GM19324 (cell line): ENCODE data around the gene ZNF516.

ENCODE experiments used
- ATAC-seq: cut with Tn5 transposase; IDR thresholded peaks from one replicate; pipeline ENCODE4 v1.9.1; 2021; ENCODE audit warnings: mild to moderate bottlenecking, moderate library complexity; ENCODE audit not compliant: unreplicated experiment, low FRiP score

ZNF516 gene

GRCh38 chr18:76426737-76427305, 68.2 kb downstream of the ZNF516 start:
- ATAC-seq, result no peak

DNA sequence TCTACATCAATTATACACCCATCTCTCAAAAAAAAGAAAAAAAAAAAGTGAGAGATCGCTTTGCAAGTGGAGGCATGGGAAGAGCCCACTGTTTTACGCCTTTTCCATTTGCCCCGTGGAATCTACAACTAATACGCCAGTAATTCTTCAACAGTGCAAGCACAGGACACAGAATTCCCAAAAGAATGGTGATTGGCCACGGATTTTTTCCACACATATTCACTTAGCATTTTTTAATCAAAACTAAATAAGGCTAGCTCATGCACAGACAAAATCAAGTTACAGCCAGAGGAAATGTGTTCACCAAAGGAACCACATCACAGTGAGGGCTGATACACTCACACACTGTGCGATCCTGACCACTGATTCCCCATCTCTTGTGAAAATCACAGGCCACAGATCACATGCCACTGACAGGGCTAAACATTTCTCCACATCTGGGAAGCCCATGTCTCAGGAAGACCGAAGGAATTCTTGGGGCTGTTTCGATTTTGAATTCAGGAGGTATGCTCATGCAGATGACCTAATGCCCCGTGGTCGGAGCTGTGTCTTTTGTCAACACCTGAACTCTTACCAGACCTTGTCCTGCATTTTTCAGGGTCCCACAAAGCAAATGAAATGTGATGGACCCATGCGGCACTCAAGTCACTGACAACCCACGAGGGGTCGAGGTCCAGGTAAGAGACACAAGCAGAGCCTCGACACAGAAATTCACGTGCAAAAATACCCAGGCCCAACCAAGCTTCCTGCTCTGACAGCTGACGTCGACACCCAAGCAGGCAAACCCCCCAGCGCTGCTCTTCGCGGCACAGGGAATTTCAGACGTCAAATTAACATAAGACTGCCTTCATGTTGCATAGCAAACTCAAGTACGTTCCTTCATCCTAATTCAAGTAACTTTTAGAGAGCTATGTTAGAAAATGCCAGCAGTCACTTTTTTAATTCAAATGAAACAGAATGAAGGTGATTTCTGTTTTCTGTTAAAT, 69.6 kb downstream of the ZNF516 start:
- ATAC-seq, result no peak

GRCh38 chr18:76422838-76423237, 72.2 kb downstream of the ZNF516 start:
- ATAC-seq, result no peak

DNA sequence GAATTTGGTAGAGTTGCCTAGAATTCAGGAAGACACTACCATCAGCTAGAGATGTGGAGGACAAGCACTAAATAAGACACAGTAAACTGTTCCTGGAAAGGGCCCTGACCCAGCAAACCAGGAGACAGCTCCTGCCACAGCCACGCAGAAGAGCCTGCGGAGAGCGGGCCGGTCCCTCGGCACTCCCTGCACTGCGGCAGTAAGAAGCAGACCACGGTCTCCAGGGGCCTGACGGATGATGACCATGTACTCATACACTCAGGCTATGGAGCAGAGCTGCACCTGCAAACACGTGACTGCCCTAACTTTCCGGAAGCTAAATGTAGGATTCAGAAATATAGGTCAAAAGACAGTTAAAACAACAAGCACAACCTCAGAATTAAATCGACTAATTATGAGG, 72.9 kb downstream of the ZNF516 start:
- no peak for ATAC-seq

DNA sequence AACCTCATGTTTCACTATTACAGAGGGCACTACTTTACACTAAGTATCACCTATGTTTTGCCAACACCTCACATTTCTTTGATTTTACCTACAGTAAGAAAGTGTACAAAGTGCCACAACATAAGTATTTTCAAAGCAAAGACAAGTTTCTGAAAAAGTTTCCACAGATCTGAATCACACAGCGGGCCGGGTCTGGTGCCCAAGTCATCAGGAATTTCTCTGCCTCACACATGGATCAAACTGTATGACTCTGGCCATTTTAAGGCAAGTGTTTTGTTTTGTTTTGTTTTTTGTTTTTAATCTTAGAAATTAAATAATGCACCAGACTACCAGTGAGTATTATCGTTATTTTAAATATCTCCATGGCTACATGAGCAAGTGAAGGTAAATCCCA, 73.4 kb downstream of the ZNF516 start:
- ATAC-seq, result no peak

- ATAC-seq, result no peak
These were observed 74.0 kb downstream of the ZNF516 start for GRCh38 chr18:76420898-76421684.

DNA sequence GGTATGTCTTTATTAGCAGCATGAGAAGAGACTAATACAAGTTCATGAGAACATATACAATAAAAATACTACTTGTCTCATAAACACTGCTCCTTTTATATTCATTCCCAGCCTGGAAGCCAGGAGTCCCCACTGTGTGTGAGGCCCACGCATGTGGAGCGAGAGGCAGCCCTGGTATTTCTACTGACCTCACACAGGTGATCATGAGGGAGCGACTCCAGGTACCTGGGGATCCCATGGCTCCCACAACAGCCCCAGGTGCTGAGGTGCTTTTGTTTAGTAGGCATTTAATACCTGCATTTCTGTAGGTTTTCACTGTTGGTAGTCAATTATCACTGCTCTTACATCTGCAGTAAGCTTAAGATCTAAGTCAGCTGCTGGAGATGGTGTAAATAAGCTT, 75.2 kb downstream of the ZNF516 start:
- no peak for ATAC-seq

DNA sequence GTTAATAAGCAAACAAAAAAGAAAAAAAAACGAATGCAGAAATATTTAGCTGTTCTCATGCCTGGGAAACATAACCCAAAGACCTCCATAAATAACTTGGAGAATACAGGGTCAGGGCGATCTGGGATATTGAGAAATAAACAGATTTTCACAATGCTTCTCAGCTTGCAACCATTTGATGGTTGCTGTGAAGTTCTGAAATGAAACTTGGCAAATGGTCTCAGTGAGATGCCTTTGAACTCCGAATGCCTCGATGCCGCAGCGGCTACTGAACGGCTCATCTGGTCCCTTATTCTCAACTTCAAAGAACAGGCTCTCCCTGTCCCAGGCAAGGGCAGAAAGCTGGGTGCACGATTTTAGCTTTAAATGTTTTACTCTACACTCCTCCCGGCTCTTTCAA, 78.1 kb downstream of the ZNF516 start:
- ATAC-seq, result no peak

- ATAC-seq, result no peak
These were observed 80.0 kb downstream of the ZNF516 start for GRCh38 chr18:76414936-76415621.

DNA sequence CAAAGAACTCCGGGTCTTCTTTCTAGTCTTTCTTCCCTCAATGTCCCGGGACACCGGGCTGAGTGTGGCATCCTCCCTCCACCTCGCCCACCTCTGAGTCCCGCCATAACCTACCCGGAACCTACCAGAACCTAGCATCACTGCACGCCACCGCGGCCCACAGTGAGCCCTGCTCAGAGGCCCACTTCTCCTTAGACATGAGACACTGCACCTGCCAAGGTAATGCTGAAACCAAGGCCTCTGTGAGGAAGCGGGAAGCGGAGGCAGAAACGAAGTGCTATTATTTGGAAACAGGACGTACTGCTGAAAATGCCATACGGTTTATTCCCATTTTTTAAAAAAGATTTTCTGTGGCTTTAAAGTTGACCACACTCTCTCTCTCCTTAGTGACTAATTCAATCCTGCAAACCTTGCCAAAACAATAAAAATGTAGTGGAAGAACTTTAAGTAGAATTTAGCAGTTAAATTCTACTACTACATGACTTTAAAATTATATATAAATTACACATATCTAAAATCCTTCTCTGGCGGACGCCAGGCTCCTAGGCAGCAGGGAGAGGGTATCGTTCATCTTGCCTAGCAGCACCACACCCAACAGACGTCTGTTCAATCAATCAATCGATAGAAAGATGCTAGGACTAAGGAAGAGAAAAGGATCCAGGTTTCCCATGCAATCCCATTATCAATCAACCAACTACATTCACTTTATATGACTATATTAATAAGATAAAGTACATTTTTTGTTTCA, 82.0 kb downstream of the ZNF516 start:
- no peak for ATAC-seq

GRCh38 chr18:76412010-76412817, 82.8 kb downstream of the ZNF516 start:
- ATAC-seq, result no peak

DNA sequence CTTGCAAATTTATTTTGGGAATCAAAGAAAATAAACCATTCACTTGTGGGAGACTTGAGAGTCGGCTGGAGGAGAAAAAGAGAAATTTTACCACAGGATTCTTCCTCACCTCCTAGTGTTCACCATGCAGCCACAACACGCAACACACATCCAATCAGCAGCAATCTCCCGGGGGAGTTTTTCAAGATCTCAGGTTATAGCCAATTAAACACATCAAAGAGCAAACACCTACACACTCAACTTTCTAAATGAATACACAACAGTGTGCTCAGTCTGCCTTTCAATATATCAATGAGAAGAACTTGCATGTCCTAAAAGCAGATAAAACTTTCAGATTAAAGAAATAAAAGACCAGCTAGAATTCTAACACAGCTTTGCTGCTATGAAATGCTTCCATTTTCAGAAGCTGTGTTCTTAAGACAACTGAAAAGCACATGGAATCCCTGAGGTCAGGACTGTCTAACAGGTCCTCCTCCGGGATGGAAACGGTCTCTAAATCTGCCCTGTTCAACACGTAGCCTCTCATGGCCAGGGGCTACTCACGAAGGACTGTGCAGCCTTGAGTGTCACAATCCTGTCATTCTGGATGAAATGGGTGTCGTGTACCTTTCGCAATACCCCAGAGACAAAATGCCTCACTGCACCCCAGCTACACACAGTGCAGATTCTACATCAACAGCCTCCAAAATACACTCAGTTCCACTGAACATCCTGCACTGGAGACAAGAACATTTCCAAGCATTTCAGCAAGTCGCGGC, 84.2 kb downstream of the ZNF516 start:
- no peak for ATAC-seq

- ATAC-seq, result no peak
These were observed 85.0 kb downstream of the ZNF516 start for GRCh38 chr18:76410033-76410432.

GRCh38 chr18:76408480-76409067, 86.5 kb downstream of the ZNF516 start:
- ATAC-seq, result no peak

DNA sequence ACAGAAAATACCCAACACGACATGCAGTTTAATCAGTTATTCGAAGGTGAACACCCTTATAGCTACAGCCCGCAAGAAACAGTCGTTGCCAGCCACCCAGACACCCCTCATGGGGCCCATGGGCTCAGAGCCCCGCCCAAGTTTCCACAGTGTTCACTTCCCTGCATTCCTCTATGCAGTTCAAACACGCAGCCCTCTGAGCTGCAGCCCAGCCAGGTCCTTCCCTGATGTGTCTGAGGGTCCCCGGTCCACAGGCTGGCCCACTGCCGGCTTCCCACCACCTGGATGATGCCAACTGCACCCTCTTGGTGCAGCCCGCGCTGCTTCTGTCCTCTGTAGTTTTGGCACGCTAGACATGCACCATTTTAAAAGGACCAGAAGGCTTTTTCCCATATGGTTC, 87.4 kb downstream of the ZNF516 start:
- ATAC-seq, result no peak

DNA sequence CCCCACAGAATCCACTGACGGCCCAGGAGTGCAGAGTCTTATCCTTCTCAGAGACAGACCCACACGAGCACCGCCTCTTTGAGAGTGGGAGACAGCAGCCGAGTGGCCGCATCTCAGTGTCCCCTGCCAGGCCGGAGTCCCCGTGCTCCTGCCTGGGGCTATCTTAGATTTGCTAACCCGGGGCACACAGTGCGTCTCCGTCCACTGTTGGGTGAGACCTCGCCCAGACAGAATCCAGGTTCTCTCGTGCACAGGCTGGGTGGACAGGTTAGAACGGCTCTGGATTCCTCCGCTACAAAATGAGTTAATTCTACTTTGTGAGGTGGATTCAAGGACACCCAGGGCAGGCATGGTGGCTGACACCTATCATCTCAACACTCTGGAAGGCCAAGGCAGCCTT, 88.3 kb downstream of the ZNF516 start:
- no peak for ATAC-seq

- no peak for ATAC-seq
These were observed 89.2 kb downstream of the ZNF516 start for GRCh38 chr18:76405681-76406356.
